Measurements from ENCODE around the gene DCP2.

The DCP2 gene

DNA sequence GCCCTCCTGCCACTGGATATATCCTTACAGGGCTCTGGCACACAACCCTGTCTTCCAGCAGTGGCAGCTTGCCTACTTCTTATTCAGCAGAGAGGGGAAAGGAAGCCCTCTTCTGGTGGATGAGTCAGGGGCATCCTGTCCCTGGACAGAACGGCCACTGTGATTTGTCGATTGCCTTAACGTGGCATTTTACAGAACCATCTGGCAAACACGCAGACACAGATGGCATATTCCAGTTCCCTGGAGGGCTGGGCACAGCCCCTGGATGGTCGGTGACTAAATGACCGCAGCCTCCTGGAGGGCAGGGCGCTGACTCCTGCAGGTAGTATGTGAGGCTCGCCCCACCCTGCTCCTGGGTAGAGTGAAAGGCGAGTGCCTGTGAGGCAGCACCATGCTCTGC lies 62.1 kb downstream of the DCP2 start:
- Histone ChIP-seq H3K9ac (ENCODE audit: low read length) (no peak overlapping the region), H3K4me3 (ENCODE audit: low read length) (no peak overlapping the region), H3K27ac (ENCODE audit: low read length) (no peak overlapping the region), H3K9me3 (ENCODE audit: control insufficient read depth, low read depth, low read length) (no peaks in the 10 kb centered on the region), H3K36me3 (ENCODE audit: control insufficient read depth, low read depth, low read length) (peaks cover 6% of the 10 kb centered on the region), H3K4me1 (ENCODE audit: control insufficient read depth, low read depth, low read length) (peaks cover 21% of the 10 kb centered on the region), H3K27me3 (ENCODE audit: control insufficient read depth, insufficient read depth, low read length) (no peaks in the 10 kb centered on the region)

DNA sequence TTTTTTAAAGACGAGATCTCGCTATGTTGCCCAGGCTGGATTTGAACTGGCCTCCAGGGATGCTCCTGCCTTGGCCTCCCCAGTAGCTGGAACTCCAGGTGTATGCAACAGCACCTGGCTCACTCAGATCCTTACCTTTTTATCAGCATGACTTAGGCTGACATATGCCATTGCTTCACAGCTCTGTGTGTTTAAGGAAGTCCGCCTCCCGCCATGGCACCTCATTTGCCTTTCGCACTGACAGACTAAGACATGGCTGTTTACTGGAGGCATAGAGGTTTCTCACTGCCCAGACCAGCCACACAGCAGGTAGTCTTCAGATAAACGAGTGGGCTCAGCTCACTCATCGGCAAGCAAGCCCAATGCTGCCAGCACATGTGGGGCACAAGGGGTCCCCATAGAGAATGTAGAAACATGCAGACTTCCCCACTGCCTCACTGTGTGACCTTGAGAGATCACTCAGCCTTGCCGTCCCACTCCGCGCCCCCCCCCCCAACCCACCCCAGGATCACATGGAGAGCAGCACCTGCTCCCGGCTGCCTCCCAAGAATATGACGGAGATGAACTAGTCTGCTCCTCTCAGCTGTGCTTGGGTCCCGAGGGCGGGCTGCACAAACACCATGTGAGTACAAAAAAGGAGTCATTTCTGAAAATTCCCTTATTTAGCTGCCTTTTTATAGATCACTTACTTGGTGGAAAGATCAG lies 62.8 kb downstream of the DCP2 start:
- peaks cover 16% of the 10 kb centered on the region for H3K4me1 ChIP-seq (ENCODE audit: control insufficient read depth, low read depth, low read length)
- no peak overlapping the region for H3K9ac ChIP-seq (ENCODE audit: low read length)
- H3K9me3 ChIP-seq (ENCODE audit: control insufficient read depth, low read depth, low read length), result no peaks in the 10 kb centered on the region
- H3K36me3 ChIP-seq (ENCODE audit: control insufficient read depth, low read depth, low read length), result peaks cover 6% of the 10 kb centered on the region
- no peak overlapping the region for H3K4me3 ChIP-seq (ENCODE audit: low read length)
- no peak overlapping the region for H3K27ac ChIP-seq (ENCODE audit: low read length)
- H3K27me3 ChIP-seq (ENCODE audit: control insufficient read depth, insufficient read depth, low read length), result no peaks in the 10 kb centered on the region

DNA sequence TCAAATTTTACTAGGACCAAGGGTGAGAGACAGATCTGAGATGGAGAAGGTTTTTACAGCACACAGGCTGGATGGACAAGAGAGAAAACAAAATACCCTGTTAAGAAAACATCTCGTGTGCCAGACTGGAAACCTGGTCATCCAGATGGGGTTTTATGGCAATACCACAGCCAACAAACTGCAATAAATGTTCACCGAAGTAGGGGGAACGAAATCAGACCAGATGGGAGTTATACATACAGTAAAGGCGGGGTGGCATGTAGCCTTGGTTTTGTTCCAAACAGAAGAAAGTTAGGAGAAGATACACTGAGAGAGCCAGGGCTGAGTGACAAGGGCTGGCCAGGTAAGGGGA lies 63.3 kb downstream of the DCP2 start:
- no peaks in the 10 kb centered on the region for H3K9me3 ChIP-seq (ENCODE audit: control insufficient read depth, low read depth, low read length)
- H3K4me1 ChIP-seq (ENCODE audit: control insufficient read depth, low read depth, low read length), result peaks cover 11% of the 10 kb centered on the region
- no peak overlapping the region for H3K27ac ChIP-seq (ENCODE audit: low read length)
- no peak overlapping the region for H3K9ac ChIP-seq (ENCODE audit: low read length)
- H3K27me3 ChIP-seq (ENCODE audit: control insufficient read depth, insufficient read depth, low read length), result no peaks in the 10 kb centered on the region
- no peak overlapping the region for H3K4me3 ChIP-seq (ENCODE audit: low read length)
- peaks cover 6% of the 10 kb centered on the region for H3K36me3 ChIP-seq (ENCODE audit: control insufficient read depth, low read depth, low read length)

DNA sequence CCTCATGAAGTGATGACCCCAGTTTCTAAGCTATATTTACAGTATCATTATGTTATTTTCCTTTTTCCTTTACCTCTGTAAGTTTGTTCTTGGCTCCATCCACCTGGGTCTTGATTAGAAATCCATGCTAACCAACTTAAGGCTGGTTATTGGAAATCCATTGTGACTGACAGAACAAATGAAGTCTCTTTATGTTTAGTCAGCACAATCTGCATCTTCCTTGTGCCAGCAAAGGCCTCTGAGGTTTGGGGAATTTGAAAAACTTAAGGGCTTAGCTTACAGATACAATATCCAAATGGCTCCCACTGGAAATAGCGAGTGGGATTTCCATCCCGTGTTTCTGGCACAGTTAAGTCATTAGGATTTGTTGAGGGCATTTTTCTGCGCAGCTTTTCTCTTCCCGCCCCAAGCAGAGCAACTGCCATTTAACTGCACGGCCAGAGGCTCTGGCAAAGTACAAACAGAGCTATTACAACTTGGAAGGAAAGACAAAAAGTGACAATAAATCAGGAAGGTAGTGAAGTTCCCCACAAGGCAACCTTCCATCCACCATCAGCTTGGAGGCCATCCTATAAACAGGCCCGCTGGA lies 64.2 kb downstream of the DCP2 start:
- Histone ChIP-seq H3K4me3 (ENCODE audit: low read length) (no peak overlapping the region), H3K9ac (ENCODE audit: low read length) (no peak overlapping the region), H3K27ac (ENCODE audit: low read length) (no peak overlapping the region), H3K4me1 (ENCODE audit: control insufficient read depth, low read depth, low read length) (peaks cover 10% of the 10 kb centered on the region), H3K9me3 (ENCODE audit: control insufficient read depth, low read depth, low read length) (no peaks in the 10 kb centered on the region), H3K27me3 (ENCODE audit: control insufficient read depth, insufficient read depth, low read length) (no peaks in the 10 kb centered on the region), H3K36me3 (ENCODE audit: control insufficient read depth, low read depth, low read length) (peaks cover 6% of the 10 kb centered on the region)

DNA sequence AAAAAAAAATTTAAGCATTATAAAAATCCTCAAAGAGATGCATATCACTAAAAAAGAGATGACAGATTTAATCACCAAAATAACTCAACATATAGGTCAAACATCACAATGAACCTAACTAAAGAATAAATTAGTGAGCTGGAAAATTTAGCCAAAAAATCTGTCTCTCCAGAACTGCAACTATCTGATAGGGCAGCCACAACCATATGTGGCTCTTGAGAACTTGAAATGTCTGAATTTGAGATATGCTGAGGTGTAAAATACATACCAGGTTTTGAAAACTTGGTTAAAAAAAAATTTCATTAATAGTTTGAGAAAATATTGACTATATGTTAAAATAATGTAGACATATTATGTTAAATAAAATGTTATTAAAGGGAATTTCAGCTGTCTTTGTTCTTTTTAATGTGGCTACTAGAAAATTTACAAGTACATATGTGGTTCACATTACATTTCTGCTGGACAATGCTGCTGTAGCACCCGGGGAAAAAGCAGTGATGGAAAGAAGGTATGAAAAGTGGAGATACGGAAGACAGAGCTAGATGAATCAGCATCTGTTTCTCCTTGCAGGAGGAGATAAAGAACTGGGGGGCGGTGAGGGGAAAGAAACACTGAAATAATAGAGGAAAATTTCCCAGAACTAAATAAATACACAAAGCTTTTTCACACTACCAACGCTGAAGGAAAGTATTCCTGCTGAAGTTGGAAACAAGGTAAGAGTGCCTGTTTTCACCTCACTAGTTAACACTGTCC lies 66.1 kb downstream of the DCP2 start:
- H3K4me3 ChIP-seq (ENCODE audit: low read length), result no peak overlapping the region
- H3K27me3 ChIP-seq (ENCODE audit: control insufficient read depth, insufficient read depth, low read length), result no peaks in the 10 kb centered on the region

DNA sequence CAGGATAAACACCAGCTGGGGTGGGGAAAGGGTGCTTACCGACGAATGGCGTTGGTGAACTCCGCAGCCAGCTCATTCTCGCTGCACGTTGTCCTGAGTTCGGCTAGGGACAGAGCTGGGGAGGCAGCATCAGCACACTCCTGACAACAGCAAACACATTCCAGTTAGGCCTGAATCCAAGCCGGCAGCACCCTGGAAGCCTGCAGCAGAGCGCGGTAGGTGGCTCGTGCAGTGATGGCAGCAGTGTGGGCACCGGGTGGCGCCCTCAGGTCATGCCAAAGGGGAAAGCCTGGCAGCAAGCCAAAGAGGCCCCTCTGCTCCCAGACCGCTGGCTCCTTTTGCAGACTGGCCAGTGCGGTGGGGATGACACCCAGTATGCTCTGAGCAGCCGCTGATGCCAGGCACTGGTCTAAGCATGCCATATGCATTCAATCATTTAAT lies 66.9 kb downstream of the DCP2 start:
- H3K27ac ChIP-seq (ENCODE audit: low read length), result no peak overlapping the region
- H3K9ac ChIP-seq (ENCODE audit: low read length), result no peak overlapping the region
- no peaks in the 10 kb centered on the region for H3K4me1 ChIP-seq (ENCODE audit: control insufficient read depth, low read depth, low read length)
- no peak overlapping the region for H3K4me3 ChIP-seq (ENCODE audit: low read length)
- no peaks in the 10 kb centered on the region for H3K9me3 ChIP-seq (ENCODE audit: control insufficient read depth, low read depth, low read length)
- peaks cover 15% of the 10 kb centered on the region for H3K36me3 ChIP-seq (ENCODE audit: control insufficient read depth, low read depth, low read length)
- no peaks in the 10 kb centered on the region for H3K27me3 ChIP-seq (ENCODE audit: control insufficient read depth, insufficient read depth, low read length)

More for the DNA sequence above, 66.1 kb downstream of the DCP2 start:
- Histone ChIP-seq H3K36me3 (ENCODE audit: control insufficient read depth, low read depth, low read length) (peaks cover 10% of the 10 kb centered on the region), H3K4me1 (ENCODE audit: control insufficient read depth, low read depth, low read length) (no peaks in the 10 kb centered on the region), H3K9me3 (ENCODE audit: control insufficient read depth, low read depth, low read length) (no peaks in the 10 kb centered on the region), H3K9ac (ENCODE audit: low read length) (no peak overlapping the region), H3K27ac (ENCODE audit: low read length) (no peak overlapping the region)

DNA sequence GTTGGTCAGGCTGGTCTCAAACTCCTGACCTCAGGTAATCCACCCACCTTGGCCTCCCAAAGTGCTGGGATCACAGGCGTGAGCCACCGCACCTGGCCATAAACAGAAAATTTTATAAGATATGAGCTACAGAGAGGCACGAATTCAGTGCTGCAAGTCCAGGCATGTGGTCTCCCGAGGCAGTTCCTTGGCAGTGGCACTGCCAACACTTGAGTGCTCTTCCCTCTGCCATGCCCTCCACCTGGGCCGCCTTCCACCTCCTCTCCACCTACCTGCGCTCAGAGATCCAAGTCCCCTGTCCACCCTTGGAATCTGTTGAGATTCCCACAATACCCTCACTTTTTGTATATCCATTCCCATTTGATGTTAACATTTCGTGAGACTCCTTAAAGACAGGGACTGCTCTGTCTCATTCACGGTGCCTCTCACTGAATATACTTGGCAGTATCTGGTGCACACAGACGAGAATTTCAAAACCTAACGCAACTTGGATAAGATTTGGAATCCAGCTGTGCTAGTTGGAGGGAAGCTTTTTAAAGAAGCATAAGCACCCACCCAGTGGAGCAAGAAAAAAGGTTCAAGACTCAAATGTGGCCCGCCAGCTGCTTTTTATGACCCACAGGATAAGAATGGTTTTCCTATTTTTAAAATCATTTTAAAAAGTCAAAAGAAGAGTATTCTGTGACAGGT lies 68.3 kb downstream of the DCP2 start:
- no peak overlapping the region for H3K4me3 ChIP-seq (ENCODE audit: low read length)
- H3K4me1 ChIP-seq (ENCODE audit: control insufficient read depth, low read depth, low read length), result no peaks in the 10 kb centered on the region
- H3K27me3 ChIP-seq (ENCODE audit: control insufficient read depth, insufficient read depth, low read length), result no peaks in the 10 kb centered on the region
- no peak overlapping the region for H3K27ac ChIP-seq (ENCODE audit: low read length)
- H3K9ac ChIP-seq (ENCODE audit: low read length), result no peak overlapping the region
- H3K36me3 ChIP-seq (ENCODE audit: control insufficient read depth, low read depth, low read length), result peaks cover 15% of the 10 kb centered on the region
- no peaks in the 10 kb centered on the region for H3K9me3 ChIP-seq (ENCODE audit: control insufficient read depth, low read depth, low read length)

DNA sequence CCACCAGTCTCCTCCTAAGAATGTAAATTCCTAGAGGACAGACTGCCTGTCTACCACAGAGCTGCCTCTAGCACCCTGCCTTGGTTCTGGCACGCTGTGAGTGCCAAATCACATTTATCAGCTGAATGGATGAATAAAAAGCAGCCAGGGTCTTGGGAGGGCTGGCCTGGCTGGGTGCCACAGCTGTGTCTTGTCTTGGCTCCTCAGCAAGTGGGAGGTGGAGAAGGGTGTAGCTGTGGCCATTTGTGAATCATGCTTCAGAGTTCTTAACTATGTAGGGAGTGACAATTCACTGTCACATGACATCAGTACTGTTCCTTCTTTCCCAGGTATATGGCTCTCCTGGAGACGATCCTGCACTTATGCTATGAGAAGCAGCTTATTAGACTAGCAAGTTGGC lies 70.6 kb downstream of the DCP2 start:
- Histone ChIP-seq H3K9me3 (ENCODE audit: control insufficient read depth, low read depth, low read length) (no peaks in the 10 kb centered on the region), H3K4me1 (ENCODE audit: control insufficient read depth, low read depth, low read length) (no peaks in the 10 kb centered on the region), H3K27me3 (ENCODE audit: control insufficient read depth, insufficient read depth, low read length) (no peaks in the 10 kb centered on the region), H3K4me3 (ENCODE audit: low read length) (no peak overlapping the region), H3K36me3 (ENCODE audit: control insufficient read depth, low read depth, low read length) (peaks cover 15% of the 10 kb centered on the region), H3K27ac (ENCODE audit: low read length) (no peak overlapping the region), H3K9ac (ENCODE audit: low read length) (no peak overlapping the region)

DNA sequence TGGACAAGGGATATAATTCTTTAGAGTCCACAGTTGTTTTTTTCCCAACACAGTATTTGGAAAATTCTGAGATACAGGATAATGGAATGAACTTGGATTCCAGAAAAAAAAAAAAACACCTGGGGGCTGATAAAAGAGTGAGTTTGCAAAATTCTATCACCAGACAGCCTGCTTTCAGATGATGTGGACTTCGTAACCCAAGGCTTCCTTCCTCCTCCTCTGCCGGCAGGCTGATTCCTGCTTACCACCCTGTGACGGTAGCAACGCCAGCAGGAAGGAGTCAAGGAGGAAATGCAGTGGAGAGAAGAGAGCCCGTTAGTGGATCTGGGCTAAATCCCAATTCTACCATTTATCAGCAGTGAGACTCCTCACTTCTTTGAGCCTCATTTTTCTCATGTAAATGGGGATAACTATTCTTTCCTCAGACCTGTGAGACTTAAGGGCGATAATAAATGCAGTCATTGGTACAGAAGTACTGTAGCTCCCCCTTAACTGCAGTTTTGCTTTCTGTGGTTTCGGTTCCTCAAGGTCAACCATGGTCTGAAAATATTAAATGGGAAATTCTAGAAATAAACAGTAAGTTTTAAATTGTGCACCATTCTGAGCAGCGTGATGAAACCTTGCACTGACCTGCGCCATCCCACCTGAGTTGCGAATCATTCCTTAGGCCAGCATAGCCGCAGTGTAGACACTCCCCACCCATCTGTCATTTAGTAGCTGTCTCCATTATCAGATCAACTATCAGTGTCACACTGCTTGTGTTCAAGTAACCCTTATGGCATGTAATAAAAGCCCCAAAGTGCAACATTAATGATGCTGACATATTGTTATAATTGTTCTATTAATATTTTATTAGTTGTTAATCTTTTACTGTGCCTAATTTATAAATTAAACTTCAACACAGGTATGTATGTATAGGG lies 71.4 kb downstream of the DCP2 start:
- H3K9me3 ChIP-seq (ENCODE audit: control insufficient read depth, low read depth, low read length), result no peaks in the 10 kb centered on the region
- no peak overlapping the region for H3K4me3 ChIP-seq (ENCODE audit: low read length)
- no peak overlapping the region for H3K27ac ChIP-seq (ENCODE audit: low read length)
- peaks cover 15% of the 10 kb centered on the region for H3K36me3 ChIP-seq (ENCODE audit: control insufficient read depth, low read depth, low read length)
- H3K9ac ChIP-seq (ENCODE audit: low read length), result no peak overlapping the region
- no peaks in the 10 kb centered on the region for H3K27me3 ChIP-seq (ENCODE audit: control insufficient read depth, insufficient read depth, low read length)
- H3K4me1 ChIP-seq (ENCODE audit: control insufficient read depth, low read depth, low read length), result no peaks in the 10 kb centered on the region

DNA sequence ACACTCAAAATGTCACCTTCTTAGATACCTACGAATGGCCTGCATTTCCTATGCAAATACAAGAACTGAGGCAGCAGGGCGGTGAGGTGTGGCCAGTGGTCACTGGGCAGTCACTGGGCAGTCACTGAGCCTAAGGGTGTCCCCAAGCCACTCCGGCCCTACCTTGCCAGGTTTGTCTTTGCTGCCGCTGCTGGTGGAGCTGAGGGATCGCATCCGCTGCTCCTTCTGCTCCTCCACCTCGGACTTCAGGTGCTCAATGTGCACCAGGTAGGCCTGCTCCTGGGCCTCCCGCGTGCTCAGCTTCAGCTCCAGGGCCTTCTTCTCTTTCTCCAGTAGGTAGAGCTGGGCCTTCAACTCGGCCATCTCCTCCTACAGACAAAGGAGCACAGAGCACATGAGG lies 72.3 kb downstream of the DCP2 start:
- Histone ChIP-seq H3K27ac (ENCODE audit: low read length) (no peak overlapping the region), H3K9me3 (ENCODE audit: control insufficient read depth, low read depth, low read length) (no peaks in the 10 kb centered on the region), H3K4me3 (ENCODE audit: low read length) (no peak overlapping the region), H3K36me3 (ENCODE audit: control insufficient read depth, low read depth, low read length) (peaks cover 14% of the 10 kb centered on the region), H3K27me3 (ENCODE audit: control insufficient read depth, insufficient read depth, low read length) (no peaks in the 10 kb centered on the region), H3K4me1 (ENCODE audit: control insufficient read depth, low read depth, low read length) (no peaks in the 10 kb centered on the region), H3K9ac (ENCODE audit: low read length) (no peak overlapping the region)
